SU-DHL-6 (cell line): ENCODE measurements around the gene KLHDC8A.

Experiments
- H2AFZ ChIP-seq: fragments of 200-600 bp; sonication (generic); 2 replicates; pipeline ENCODE4 v1.6.1; 2014; ENCODE audit warnings: low read depth, mild to moderate bottlenecking, moderate library complexity, mixed read lengths, antibody characterized with exemption, low read length; ENCODE audit not compliant: severe bottlenecking
- H3F3A ChIP-seq: fragments of 200-600 bp; shearing (Covaris generic); 2 replicates; pipeline ENCODE4 v1.6.0; 2016; ENCODE audit warnings: antibody characterized with exemption, mild to moderate bottlenecking; ENCODE audit not compliant: insufficient read depth
- H3K27ac ChIP-seq: fragments of 200-600 bp; sonication (generic); 2 replicates; pipeline ENCODE4 v1.5.1; 2016; ENCODE audit warnings: low read depth, mild to moderate bottlenecking, low read length, moderate library complexity, mixed read lengths
- H3K27me3 ChIP-seq: fragments of 200-600 bp; sonication (generic), shearing (Covaris generic); 2 replicates; pipeline ENCODE4 v1.6.0; 2014; ENCODE audit warnings: mild to moderate bottlenecking, low read length
- H3K36me3 ChIP-seq: fragments of 200-600 bp; sonication (generic); 2 replicates; pipeline ENCODE4 v1.6.1; 2014; ENCODE audit warnings: mild to moderate bottlenecking, low read length, mixed read lengths
- H3K4me2 ChIP-seq: fragments of 300-600, 200-600 bp; shearing (Covaris generic), sonication (generic); 2 replicates; pipeline ENCODE4 v1.6.0; 2014; ENCODE audit warnings: low read length, low read depth, mild to moderate bottlenecking; ENCODE audit not compliant: poor library complexity, severe bottlenecking
- H3K4me3 ChIP-seq: fragments of 200-600 bp; sonication (generic); 2 replicates; pipeline ENCODE4 v1.5.1; 2014; ENCODE audit warnings: antibody characterized with exemption, low read length, mild to moderate bottlenecking, mixed read lengths; ENCODE audit not compliant: insufficient read depth, poor library complexity, severe bottlenecking
- H3K79me2 ChIP-seq: fragments of 200-600 bp; sonication (generic); 2 replicates; pipeline ENCODE4 v1.6.1; 2014; ENCODE audit warnings: mild to moderate bottlenecking, low read length, moderate library complexity; ENCODE audit not compliant: insufficient read depth
- H3K9ac ChIP-seq: fragments of 200-600 bp; sonication (generic); 2 replicates; pipeline ENCODE4 v1.7.0; 2014; ENCODE audit warnings: mild to moderate bottlenecking, low read length
- H3K9me2 ChIP-seq: fragments of 200-600 bp; sonication (generic); replicated peaks from 2 replicates; pipeline ENCODE4 v1.6.1; 2014; ENCODE audit warnings: low read length; ENCODE audit not compliant: insufficient read depth
- H3K9me3 ChIP-seq: fragments of 200-600 bp; sonication (generic); 2 replicates; pipeline ENCODE4 v1.6.1; 2014; ENCODE audit warnings: low read length, mixed read lengths; ENCODE audit not compliant: insufficient read depth
- H4K20me1 ChIP-seq: fragments of 200-600 bp; sonication (generic); 2 replicates; pipeline ENCODE4 v1.6.1; 2014; ENCODE audit warnings: low read depth, mild to moderate bottlenecking, antibody characterized with exemption, low read length, moderate library complexity, mixed read lengths
- EZH2phosphoT487 ChIP-seq: fragments of 200-600 bp; sonication (generic), shearing (Covaris generic); conservative IDR thresholded peaks from 2 replicates; pipeline ENCODE4 v1.6.1; 2018; ENCODE audit warnings: mild to moderate bottlenecking, antibody characterized with exemption, low read length, moderate library complexity, mixed read lengths
- TF ChIP-seq, protein P1 (sequence below): fragments of 200-600 bp; sonication (generic); IDR thresholded peaks from one replicate; pipeline ENCODE4 v1.5.1; 2017; ENCODE audit warnings: antibody characterized with exemption, mild to moderate bottlenecking, low read length, moderate library complexity; ENCODE audit not compliant: insufficient read depth, poor library complexity, severe bottlenecking

Gene KLHDC8A

DNA sequence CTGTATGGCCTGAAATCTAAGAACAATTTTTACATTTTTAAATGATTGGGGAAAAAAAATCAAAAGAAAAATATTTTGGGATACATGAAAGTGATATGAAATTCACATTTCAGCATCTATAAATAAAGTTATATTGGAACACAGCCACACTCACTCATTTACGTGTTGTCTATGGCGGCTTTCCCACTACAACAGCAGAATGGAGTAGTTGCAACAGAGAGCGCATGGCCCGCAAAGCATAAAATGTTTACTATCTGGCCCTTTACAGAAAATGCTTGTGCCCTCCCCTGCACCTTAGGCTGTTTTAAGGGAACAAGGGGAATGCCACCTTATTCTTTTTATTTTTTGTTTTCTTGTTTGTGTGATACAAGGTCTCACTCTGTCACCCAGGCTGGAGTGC, 3.5 kb downstream of the KLHDC8A start:
- Histone ChIP-seq H3K9me3 (no peaks in the 10 kb centered on the region), H3K9me2 (no peaks in the 10 kb centered on the region), H3K79me2 (no peaks in the 10 kb centered on the region), H3K4me3 (no peak overlapping the region), H3F3A (no peaks in the 10 kb centered on the region), H4K20me1 (no peaks in the 10 kb centered on the region), H3K36me3 (no peaks in the 10 kb centered on the region), H3K9ac (no peak overlapping the region), H3K4me2 (no peak overlapping the region), H3K27me3 (no peaks in the 10 kb centered on the region), H3K27ac (no peak overlapping the region), H2AFZ (no peak overlapping the region)
- TF ChIP-seq EZH2phosphoT487: no peak
- TF ChIP-seq, protein P1, sequence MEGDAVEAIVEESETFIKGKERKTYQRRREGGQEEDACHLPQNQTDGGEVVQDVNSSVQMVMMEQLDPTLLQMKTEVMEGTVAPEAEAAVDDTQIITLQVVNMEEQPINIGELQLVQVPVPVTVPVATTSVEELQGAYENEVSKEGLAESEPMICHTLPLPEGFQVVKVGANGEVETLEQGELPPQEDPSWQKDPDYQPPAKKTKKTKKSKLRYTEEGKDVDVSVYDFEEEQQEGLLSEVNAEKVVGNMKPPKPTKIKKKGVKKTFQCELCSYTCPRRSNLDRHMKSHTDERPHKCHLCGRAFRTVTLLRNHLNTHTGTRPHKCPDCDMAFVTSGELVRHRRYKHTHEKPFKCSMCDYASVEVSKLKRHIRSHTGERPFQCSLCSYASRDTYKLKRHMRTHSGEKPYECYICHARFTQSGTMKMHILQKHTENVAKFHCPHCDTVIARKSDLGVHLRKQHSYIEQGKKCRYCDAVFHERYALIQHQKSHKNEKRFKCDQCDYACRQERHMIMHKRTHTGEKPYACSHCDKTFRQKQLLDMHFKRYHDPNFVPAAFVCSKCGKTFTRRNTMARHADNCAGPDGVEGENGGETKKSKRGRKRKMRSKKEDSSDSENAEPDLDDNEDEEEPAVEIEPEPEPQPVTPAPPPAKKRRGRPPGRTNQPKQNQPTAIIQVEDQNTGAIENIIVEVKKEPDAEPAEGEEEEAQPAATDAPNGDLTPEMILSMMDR: no peak

DNA sequence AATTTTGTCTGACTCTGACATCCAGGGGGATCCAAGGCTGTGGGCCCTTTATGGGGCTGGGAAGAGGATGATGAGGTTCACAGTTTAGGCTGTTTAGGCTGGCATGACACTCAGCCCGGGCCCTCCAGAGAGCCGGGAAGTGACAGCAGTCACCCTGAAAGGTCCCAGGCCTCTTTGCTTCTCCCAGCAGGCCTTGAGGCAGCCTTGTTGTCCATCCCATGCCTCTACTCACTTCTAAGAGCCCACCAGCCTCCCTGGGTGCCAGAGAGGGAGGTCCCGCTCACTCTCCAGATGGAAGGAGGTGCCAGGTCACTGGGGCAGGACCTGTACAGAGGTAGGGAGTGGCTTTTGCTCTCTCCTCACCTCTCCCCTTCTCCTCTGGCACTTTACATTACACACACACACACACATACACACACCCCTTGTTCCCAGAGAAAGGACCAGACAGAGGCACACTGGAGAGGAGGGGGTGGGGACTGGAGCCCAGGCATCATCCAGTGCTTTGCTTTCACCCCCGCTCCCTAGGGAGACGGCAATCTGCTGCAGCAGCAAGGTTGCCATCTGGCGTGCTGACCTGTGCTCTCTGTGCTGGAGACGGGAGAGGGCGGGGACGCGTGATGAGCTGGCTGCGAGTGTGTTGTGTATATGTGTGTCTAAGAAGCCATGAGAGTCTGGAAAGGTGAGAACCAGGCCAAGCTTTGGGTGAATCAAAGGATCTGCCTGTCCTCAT, 4.6 kb downstream of the KLHDC8A start:
- Histone ChIP-seq H3K9me3 (no peaks in the 10 kb centered on the region), H3K27ac (no peak overlapping the region), H3K4me2 (no peak overlapping the region), H3K9me2 (no peaks in the 10 kb centered on the region), H2AFZ (no peak overlapping the region), H3F3A (no peaks in the 10 kb centered on the region), H3K79me2 (no peaks in the 10 kb centered on the region), H3K27me3 (no peaks in the 10 kb centered on the region), H3K4me3 (no peak overlapping the region), H4K20me1 (no peaks in the 10 kb centered on the region), H3K36me3 (no peaks in the 10 kb centered on the region), H3K9ac (no peak overlapping the region)
- TF ChIP-seq, protein P1: no peak
- no peak for TF ChIP-seq EZH2phosphoT487

DNA sequence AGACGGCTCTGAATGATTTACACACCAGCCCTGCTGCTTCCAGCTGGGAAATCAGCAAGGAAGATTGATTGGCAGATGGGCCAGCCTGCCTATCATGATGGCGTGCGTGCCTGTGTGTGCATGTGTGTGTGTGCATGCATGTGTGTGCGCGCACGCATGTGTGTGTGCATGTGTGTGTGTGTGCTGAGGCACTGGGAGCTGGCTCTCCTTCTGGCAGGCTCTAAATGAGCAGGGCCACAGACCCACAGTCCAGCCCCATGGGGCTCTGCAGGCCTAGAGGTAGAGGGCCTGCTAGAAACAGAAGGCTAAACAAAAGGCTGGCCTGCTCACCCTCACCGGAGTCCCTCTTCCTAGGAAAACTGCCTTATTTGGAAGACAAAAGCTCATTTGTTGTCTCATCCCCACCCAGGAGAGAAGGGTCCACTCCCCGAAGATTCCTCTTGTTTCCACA, 6.0 kb downstream of the KLHDC8A start:
- no peaks in the 10 kb centered on the region for H4K20me1 ChIP-seq
- H3K9me3 ChIP-seq: no peaks in the 10 kb centered on the region
- no peaks in the 10 kb centered on the region for H3K9me2 ChIP-seq
- H3K36me3 ChIP-seq: no peaks in the 10 kb centered on the region
- no peak overlapping the region for H3K9ac ChIP-seq
- H2AFZ ChIP-seq: no peak overlapping the region
- H3F3A ChIP-seq: no peaks in the 10 kb centered on the region
- no peak overlapping the region for H3K4me2 ChIP-seq
- no peak overlapping the region for H3K27ac ChIP-seq
- TF ChIP-seq EZH2phosphoT487: no peak
- TF ChIP-seq, protein P1: no peak
- H3K4me3 ChIP-seq: no peak overlapping the region
- H3K79me2 ChIP-seq: no peaks in the 10 kb centered on the region
- H3K27me3 ChIP-seq: no peaks in the 10 kb centered on the region
